Stimulated activated CD4-positive, alpha-beta T cell treated with anti-CD3 and anti-CD28 coated beads, Interleukin-2, amount 100 ng/mL, for 4 hours (primary cell): ENCODE data around the gene KRTAP4-12.
"Not testable (repeated sequence)": the region's sequence is repeated elsewhere in the genome, so short reads cannot be mapped to it uniquely, and the experiment has no call there.

Experiments used
- DNase-seq: peaks from one replicate; pipeline ENCODE4 v3.0.0-alpha.2; 2020; ENCODE audit warnings: low read depth

Gene KRTAP4-12

GRCh38 chr17:41088760-41089352, 35.1 kb downstream of the KRTAP4-12 start:
- DNase-seq: not testable (repeated sequence)

- DNase-seq: not testable (repeated sequence)
These were observed 39.7 kb downstream of the KRTAP4-12 start, which contains the start of gene KRTAP4-7 for GRCh38 chr17:41084100-41084856. Gene KRTAP4-7, plus strand, starts transcription at chr17:41084150. Its CDS starts 57 bp downstream, at chr17:41084207.

GRCh38 chr17:41083427-41083826, 40.6 kb downstream of the KRTAP4-12 start:
- DNase-seq: not testable (repeated sequence)

GRCh38 chr17:41082626-41083025, 41.4 kb downstream of the KRTAP4-12 start:
- no peak for DNase-seq

- no peak for DNase-seq
These were observed 47.2 kb downstream of the KRTAP4-12 start for GRCh38 chr17:41076788-41077187.

- DNase-seq: no peak
These were observed 50.3 kb downstream of the KRTAP4-12 start for GRCh38 chr17:41073676-41074075.
